ENCODE measurements around the gene UHRF1. TPM values are rescaled to one million over a fixed set of nuclear protein-coding genes. Genes with fewer than 3 reads are reported as not detected.

Gene UHRF1
- total RNA-seq, 1 experiment from 2014 or later = 109 TPM

GRCh38 chr19:4930664-4931063 lies 21.4 kb downstream of the UHRF1 start:
- TF ChIP-seq, protein P1, sequence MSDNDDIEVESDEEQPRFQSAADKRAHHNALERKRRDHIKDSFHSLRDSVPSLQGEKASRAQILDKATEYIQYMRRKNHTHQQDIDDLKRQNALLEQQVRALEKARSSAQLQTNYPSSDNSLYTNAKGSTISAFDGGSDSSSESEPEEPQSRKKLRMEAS (IDR thresholded peaks at IDR 0.05) = no peak
- no peak for TF ChIP-seq ZNF274 (IDR thresholded peaks at IDR 0.05; ENCODE audit: low read depth, low read length)
- no peak for TF ChIP-seq SIN3A (IDR thresholded peaks at IDR 0.05; ENCODE audit: low read depth)
- TF ChIP-seq POLR2AphosphoS5 (IDR thresholded peaks at IDR 0.05; ENCODE audit: low read depth, low read length) = no peak
- no peak for TF ChIP-seq REST (IDR thresholded peaks at IDR 0.05; ENCODE audit: low read depth)
- no peak for TF ChIP-seq EGR1 (IDR thresholded peaks at IDR 0.05; ENCODE audit: low read depth)
- TF ChIP-seq RAD21 (IDR thresholded peaks at IDR 0.05; ENCODE audit: low read depth) = no peak
- TF ChIP-seq SRF (IDR thresholded peaks at IDR 0.05; ENCODE audit: low read depth) = no peak
- no peak for TF ChIP-seq YY1 (IDR thresholded peaks at IDR 0.05; ENCODE audit: extremely low read depth, insufficient replicate concordance, low read depth, low read length)
- TF ChIP-seq POLR2A (IDR thresholded peaks at IDR 0.05; ENCODE audit: borderline replicate concordance, extremely low read depth, insufficient read depth, insufficient read length) = no peak
- no peak for TF ChIP-seq JUND (IDR thresholded peaks at IDR 0.05)
- no peak for TF ChIP-seq ZFX (IDR thresholded peaks at IDR 0.05)
- TF ChIP-seq EZH2 (IDR thresholded peaks at IDR 0.05) = no peak
- TF ChIP-seq EZH2phosphoT487 (IDR thresholded peaks at IDR 0.05; ENCODE audit: borderline replicate concordance) = no peak
- no peak for TF ChIP-seq CBX3 (IDR thresholded peaks at IDR 0.05; ENCODE audit: low read depth)
- BruUV-seq (replicated peaks) = no TSS peak
- no peak for DNase-seq (ENCODE audit: low read depth, low spot score)
- no peak overlapping the region for H3K9ac ChIP-seq (ENCODE audit: low read length)
- H3K4me1 ChIP-seq (ENCODE audit: control insufficient read depth in 1 of 2, insufficient read depth in 2 of 2, low read length in 2 of 2) = peaks cover 7 to 19% of the 10 kb centered on the region in 2 experiments
- peaks cover 84% of the 10 kb centered on the region for H3K79me2 ChIP-seq (ENCODE audit: insufficient read depth, low read length)
- no peak for ATAC-seq
- no peaks in the 10 kb centered on the region for H3K9me2 ChIP-seq (ENCODE audit: insufficient read depth)
- peaks cover 23 to 40% of the 10 kb centered on the region in 2 experiments for H3K36me3 ChIP-seq (ENCODE audit: control insufficient read depth in 1 of 2, insufficient read depth in 2 of 2, low read length in 2 of 2)
- ChIA-PET CTCF (no interaction called here), RAD21 (ENCODE audit: low non-redundant PET in 1 of 2, low total read pairs in 2 of 2, uncharacterized antibody in 2 of 2, unreplicated experiment in 2 of 2) (no interaction called here), POLR2A (no interaction called here)
- H3K27me3 ChIP-seq (ENCODE audit: insufficient read depth, low read length) = no peaks in the 10 kb centered on the region
- H2AFZ ChIP-seq (ENCODE audit: low read depth, low read length, poor library complexity, severe bottlenecking) = no peak overlapping the region
- intact Hi-C loops (cut with micrococcal nuclease) = no loop called here
- 0 out of 2 replicates have a peak, but pooled peaks cover 4% of the 10 kb centered on the region for H4K20me1 ChIP-seq (ENCODE audit: insufficient read depth)
- no peak overlapping the region for H3K4me2 ChIP-seq (ENCODE audit: low read length)
- no peak overlapping the region for H3K4me3 ChIP-seq (replicated peaks in 1 of 2; ENCODE audit: low read depth in 1 of 2, low read length in 2 of 2)
- no peaks in the 10 kb centered on the region for H3K9me3 ChIP-seq (ENCODE audit: control insufficient read depth in 1 of 2, insufficient read depth in 1 of 2, low read depth in 1 of 2, low read length in 2 of 2)
- no peak overlapping the region for H3K27ac ChIP-seq (ENCODE audit: low read depth, low read length)
